Measurements from ENCODE around the gene CFAP410. TPM values are rescaled to one million over a fixed set of nuclear protein-coding genes. Genes with fewer than 3 reads are reported as not detected.
A peak's percentile ranks its signal among the peaks of the same experiment; 100 is the strongest.

CFAP410 gene
- total and polyA plus RNA-seq, 2 donors from 2014 or later = 23.3 to 45.3 TPM

- intact Hi-C loops (cut with DNase I) = no loop called here
- DNase-seq = peak; percentile 90 to 95 (median 92)
- Histone ChIP-seq H3K9ac (ENCODE audit: low read length in 3 of 3) (no peak overlapping the region), H3K4me1 (ENCODE audit: control insufficient read depth in 2 of 3, insufficient read depth in 2 of 3, low read depth in 1 of 3, low read length in 3 of 3) (peaks cover 0 to 36% (median 7%) of the 10 kb centered on the region in 3 donors), H3K27ac (ENCODE audit: low read depth in 2 of 2, low read length in 2 of 2) (no peak overlapping the region), H3K4me3 (ENCODE audit: low read length in 3 of 3) (no peak overlapping the region), H3K27me3 (ENCODE audit: control insufficient read depth, insufficient read depth, low read length) (no peaks in the 10 kb centered on the region), H3K9me3 (ENCODE audit: control insufficient read depth in 2 of 3, insufficient read depth in 1 of 3, low read length in 3 of 3) (no peaks in the 10 kb centered on the region), H3K36me3 (ENCODE audit: control insufficient read depth in 2 of 3, insufficient read depth in 3 of 3, low read length in 3 of 3) (no peaks in the 10 kb centered on the region)
- no peak for FAIRE-seq
- TF ChIP-seq, protein P1, sequence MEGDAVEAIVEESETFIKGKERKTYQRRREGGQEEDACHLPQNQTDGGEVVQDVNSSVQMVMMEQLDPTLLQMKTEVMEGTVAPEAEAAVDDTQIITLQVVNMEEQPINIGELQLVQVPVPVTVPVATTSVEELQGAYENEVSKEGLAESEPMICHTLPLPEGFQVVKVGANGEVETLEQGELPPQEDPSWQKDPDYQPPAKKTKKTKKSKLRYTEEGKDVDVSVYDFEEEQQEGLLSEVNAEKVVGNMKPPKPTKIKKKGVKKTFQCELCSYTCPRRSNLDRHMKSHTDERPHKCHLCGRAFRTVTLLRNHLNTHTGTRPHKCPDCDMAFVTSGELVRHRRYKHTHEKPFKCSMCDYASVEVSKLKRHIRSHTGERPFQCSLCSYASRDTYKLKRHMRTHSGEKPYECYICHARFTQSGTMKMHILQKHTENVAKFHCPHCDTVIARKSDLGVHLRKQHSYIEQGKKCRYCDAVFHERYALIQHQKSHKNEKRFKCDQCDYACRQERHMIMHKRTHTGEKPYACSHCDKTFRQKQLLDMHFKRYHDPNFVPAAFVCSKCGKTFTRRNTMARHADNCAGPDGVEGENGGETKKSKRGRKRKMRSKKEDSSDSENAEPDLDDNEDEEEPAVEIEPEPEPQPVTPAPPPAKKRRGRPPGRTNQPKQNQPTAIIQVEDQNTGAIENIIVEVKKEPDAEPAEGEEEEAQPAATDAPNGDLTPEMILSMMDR (IDR thresholded peaks at IDR 0.05; ENCODE audit: borderline replicate concordance, extremely low read depth, insufficient read depth) = peak; percentile 92
These were observed 41.5 kb downstream of the CFAP410 start for GRCh38 chr21:44297525-44298290.

DNA sequence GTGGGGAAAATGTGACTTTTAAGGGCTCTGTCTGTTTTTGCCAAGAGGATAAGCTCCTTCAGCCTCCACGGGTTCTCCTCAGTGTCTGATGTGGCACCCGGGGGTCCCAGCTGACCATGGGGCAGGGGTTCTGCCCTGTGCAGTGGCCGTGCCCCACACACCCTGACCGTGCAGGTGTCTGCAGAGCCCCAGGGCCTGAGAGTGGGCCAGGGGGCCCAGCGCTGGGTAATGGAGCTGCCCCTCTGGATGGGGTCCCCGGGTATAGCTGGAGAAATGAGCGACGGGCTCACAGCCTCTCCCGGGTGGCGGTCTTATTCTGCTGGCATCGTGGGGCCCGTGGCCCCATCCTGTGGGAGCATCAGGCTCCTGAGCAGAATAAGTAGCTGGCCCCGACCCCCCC is 42.3 kb downstream of the CFAP410 start:
- no peak for DNase-seq
- Histone ChIP-seq H3K4me3 (ENCODE audit: low read length in 3 of 3) (no peak overlapping the region), H3K9ac (ENCODE audit: low read length in 3 of 3) (no peak overlapping the region), H3K27me3 (ENCODE audit: control insufficient read depth, insufficient read depth, low read length) (no peaks in the 10 kb centered on the region), H3K36me3 (ENCODE audit: control insufficient read depth in 2 of 3, insufficient read depth in 3 of 3, low read length in 3 of 3) (no peaks in the 10 kb centered on the region), H3K4me1 (ENCODE audit: control insufficient read depth in 2 of 3, insufficient read depth in 2 of 3, low read depth in 1 of 3, low read length in 3 of 3) (peaks cover 0 to 28% (median 0%) of the 10 kb centered on the region in 3 donors), H3K27ac (ENCODE audit: low read depth in 2 of 2, low read length in 2 of 2) (no peak overlapping the region), H3K9me3 (ENCODE audit: control insufficient read depth in 2 of 3, insufficient read depth in 1 of 3, low read length in 3 of 3) (no peaks in the 10 kb centered on the region)
- TF ChIP-seq, protein P1 (IDR thresholded peaks at IDR 0.05; ENCODE audit: borderline replicate concordance, extremely low read depth, insufficient read depth) = no peak
- FAIRE-seq = no peak
- intact Hi-C loops (cut with DNase I) = no loop called here

DNA sequence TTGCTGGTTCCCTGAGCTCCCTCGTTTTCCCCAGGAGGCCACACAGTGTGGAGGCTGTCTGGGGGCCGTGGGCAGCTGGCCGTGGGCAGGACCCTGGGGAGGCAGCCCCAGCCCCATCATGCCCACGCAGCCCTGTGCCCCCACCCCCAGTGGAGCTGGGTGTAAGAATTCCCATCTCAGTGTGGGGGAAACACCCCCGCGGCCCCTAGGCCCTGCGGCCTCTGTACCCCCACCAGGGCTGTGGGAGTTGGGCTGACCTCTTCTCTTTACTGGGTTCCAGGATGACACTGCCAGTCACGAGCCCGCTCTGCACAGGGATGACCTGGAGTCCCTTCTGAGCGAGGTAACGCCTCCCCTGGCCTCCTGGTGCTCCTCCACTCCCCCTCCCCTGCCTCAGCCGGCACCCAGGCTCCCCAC is 43.1 kb downstream of the CFAP410 start:
- Histone ChIP-seq H3K4me1 (ENCODE audit: control insufficient read depth in 2 of 3, insufficient read depth in 2 of 3, low read depth in 1 of 3, low read length in 3 of 3) (peaks cover 0 to 21% (median 0%) of the 10 kb centered on the region in 3 donors), H3K36me3 (ENCODE audit: control insufficient read depth in 2 of 3, insufficient read depth in 3 of 3, low read length in 3 of 3) (no peaks in the 10 kb centered on the region), H3K9me3 (ENCODE audit: control insufficient read depth in 2 of 3, insufficient read depth in 1 of 3, low read length in 3 of 3) (no peaks in the 10 kb centered on the region), H3K27ac (ENCODE audit: low read depth in 2 of 2, low read length in 2 of 2) (no peak overlapping the region), H3K4me3 (ENCODE audit: low read length in 3 of 3) (no peak overlapping the region), H3K27me3 (ENCODE audit: control insufficient read depth, insufficient read depth, low read length) (no peaks in the 10 kb centered on the region), H3K9ac (ENCODE audit: low read length in 3 of 3) (no peak overlapping the region)
- intact Hi-C loops (cut with DNase I) = no loop called here
- peak in 1 of 5 donors; percentile 21 for DNase-seq
- TF ChIP-seq, protein P1 (IDR thresholded peaks at IDR 0.05; ENCODE audit: borderline replicate concordance, extremely low read depth, insufficient read depth) = no peak
- FAIRE-seq = no peak

Measured in kidney (tissue), 14 donors.